GM10248 (cell line): ENCODE measurements around the gene GLI2.

Source experiments
- CTCF ChIA-PET: fragments of 300-600 bp; sonication (Branson Sonifier 250); formaldehyde crosslinking; extraction: SDS; loops from one replicate; lab custom pipeline; 2021; ENCODE audit warnings: antibody characterized with exemption; lab: Yijun Ruan, JAX
- POLR2A ChIA-PET: fragments of 350-650 bp; sonication (Branson Sonifier 250); formaldehyde crosslinking; extraction: SDS; loops from one replicate; lab custom pipeline; 2020; ENCODE audit warnings: antibody characterized with exemption; lab: Yijun Ruan, JAX
- DNase-seq: peaks from one replicate; pipeline ENCODE4 v3.0.0; 2012; ENCODE audit errors: extremely low spot score
- TF ChIP-seq, protein P1 (sequence below): IDR thresholded peaks from 2 replicates; pipeline ENCODE4 v1.5.1; 2012; ENCODE audit warnings: mild to moderate bottlenecking, low read depth; ENCODE audit errors: extremely low read depth, missing control alignments, control extremely low read depth

GLI2 gene

DNA sequence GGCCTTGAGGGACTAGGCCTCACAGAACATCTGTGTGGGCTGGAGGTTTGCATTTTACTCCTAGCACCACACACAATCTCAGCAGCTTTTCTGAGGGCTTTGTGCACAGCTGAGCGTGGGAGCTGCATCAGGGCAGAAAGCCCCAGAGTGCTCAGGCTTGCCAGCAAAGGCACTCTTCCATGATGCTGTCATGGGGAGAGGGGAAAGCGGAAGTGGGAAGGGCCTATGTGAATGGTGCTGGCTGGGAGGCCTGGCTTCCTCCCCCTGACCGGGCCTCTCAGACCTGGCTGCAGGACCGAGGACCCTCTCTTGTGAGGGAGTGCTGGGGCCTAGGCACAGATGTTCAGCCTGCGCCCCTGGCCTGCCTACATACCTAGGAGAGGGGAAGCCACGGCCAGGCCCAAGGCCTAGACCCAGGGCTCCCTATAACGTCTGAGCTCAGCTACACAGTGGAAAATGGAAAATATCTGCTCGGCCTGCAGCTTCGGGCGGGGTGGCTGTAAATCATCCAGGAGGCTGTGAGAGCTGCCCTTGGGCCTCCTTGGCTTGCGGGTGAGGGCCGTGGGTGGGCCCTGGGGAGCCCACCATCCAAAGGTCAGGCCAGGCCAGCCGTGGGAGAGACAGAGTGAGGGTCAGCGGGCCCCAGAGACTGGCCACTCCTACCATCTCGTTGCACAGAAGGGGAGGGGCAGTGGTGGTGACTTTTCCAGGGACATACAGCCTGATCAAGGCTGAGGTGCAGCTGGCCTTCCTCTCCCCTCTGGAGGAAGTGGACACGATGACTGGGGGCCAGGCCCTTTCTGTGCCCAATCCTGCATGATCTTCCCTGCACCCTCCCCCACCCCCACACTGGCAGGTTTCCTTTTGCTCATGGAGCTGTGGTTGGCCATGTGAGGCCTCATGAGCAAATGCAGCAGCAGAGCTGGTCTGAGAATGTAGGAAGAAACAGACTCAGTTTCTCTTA lies 22.8 kb downstream of the GLI2 start:
- no peak for DNase-seq
- ChIA-PET CTCF (interaction anchor here (1.4 kb wide), 1 partner anchor 9 kb away, joined by 6 read pairs; no protein-coding TSS in a partner anchor), POLR2A (no interaction called here)
- TF ChIP-seq, protein P1, sequence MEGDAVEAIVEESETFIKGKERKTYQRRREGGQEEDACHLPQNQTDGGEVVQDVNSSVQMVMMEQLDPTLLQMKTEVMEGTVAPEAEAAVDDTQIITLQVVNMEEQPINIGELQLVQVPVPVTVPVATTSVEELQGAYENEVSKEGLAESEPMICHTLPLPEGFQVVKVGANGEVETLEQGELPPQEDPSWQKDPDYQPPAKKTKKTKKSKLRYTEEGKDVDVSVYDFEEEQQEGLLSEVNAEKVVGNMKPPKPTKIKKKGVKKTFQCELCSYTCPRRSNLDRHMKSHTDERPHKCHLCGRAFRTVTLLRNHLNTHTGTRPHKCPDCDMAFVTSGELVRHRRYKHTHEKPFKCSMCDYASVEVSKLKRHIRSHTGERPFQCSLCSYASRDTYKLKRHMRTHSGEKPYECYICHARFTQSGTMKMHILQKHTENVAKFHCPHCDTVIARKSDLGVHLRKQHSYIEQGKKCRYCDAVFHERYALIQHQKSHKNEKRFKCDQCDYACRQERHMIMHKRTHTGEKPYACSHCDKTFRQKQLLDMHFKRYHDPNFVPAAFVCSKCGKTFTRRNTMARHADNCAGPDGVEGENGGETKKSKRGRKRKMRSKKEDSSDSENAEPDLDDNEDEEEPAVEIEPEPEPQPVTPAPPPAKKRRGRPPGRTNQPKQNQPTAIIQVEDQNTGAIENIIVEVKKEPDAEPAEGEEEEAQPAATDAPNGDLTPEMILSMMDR = no peak

DNA sequence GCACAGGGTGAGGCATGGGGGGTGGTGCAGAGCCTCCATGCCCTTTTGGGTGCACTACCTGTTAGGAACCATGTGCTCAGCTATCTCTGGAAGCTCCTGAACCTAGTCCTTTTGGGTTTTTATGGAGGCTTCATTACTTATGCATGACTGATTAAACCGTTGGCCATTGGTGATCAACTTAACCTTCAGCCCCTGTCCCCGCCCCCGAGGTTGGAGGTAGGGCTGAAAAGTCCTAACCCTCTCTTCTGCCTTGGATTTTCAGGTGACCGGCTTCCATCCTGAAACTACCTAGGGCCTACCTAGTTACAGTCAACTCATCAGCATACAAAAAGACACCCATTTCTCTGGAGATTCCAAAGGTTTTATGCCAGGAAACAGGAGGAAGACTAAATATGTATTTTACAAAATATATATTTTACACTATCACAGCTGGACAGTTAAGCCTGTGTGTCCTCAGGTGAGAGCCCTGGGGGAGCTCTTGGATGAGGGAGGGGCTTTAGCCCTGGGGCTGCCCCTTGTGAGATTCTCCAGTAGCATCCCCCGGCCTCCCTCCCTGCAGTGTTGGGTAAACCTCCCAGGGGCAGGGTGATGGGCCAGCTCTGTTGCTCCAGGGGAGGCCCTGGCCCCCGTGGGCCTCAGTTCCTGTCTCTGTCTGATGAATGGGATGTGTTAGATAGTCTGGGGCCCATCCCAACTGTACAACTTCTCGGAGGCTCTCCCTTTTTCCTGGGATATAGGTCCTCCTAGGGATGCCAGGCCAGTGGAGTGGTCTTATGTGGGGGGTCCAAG lies 24.1 kb downstream of the GLI2 start:
- CTCF ChIA-PET = no interaction called here
- TF ChIP-seq, protein P1 = no peak
- DNase-seq = no peak
- POLR2A ChIA-PET = no interaction called here

DNA sequence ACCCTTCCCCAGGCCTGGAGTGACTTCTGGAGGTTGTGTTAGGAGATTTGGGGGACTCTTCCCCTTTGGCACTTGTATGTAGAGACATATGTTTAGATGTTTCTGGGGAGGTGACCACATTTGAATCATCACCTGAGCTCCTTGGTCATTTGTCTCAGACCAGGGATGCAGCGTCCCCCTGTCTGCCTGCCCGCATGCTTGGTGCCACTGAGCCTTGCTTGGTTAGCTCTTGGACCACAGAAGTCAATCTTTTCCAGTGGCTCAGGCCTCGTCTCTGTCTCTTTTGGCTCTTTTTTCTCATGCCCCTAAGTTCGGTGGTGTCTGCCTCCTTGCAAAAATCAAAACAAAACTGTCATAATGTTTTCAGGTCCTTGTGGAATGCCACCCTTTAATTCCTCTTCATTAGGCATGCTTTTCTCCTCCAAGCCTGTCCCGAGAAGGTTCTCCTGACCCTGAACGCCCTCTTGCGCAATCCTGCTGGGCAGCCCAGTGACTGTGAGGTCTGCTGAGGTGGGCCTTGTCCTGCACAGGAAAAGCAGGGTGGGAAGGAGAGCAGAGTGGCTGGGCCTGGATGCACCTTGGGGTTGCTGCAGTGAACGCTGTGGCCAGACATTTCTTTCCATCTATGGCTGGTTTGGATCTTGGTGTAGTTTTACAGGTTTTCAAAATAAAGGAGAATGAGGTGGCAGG lies 24.9 kb downstream of the GLI2 start:
- TF ChIP-seq, protein P1 = no peak
- DNase-seq = no peak
- POLR2A ChIA-PET = no interaction called here
- CTCF ChIA-PET = no interaction called here

DNA sequence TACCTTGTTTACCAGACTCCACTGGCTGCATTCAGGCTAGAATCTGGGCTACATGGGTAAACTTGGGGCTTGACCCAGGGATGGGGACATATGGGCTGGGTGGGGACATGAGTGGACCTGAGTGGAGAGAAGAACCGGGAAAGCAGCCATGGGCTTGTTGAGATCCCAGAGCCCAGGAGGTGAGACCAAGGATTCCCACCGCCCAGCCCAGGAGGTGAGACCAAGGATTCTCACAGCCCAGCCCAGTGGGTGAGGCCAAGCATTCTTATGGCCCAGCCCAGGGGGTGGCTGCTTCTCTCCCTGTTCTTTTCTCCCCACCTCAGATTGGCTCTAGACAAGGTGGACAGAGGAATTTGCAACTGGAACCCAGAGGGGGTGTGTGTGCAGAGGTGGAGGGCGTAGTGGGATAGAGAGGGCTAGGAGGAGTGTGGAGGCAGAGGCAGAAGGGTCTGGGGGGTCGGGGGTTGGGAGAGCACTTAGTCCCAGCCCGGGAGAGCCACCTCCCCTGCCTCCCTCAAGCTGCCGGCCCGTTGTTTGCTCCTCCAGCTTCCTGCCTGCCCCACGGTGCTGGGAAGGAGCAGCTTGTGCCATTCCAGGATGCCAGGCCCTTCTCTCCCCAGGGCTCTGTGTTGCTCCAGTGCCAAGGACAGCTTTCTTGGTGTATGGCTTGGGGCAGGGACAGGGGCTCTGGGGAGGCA lies 25.6 kb downstream of the GLI2 start:
- POLR2A ChIA-PET = no interaction called here
- TF ChIP-seq, protein P1 = no peak
- CTCF ChIA-PET = no interaction called here
- DNase-seq = no peak

DNA sequence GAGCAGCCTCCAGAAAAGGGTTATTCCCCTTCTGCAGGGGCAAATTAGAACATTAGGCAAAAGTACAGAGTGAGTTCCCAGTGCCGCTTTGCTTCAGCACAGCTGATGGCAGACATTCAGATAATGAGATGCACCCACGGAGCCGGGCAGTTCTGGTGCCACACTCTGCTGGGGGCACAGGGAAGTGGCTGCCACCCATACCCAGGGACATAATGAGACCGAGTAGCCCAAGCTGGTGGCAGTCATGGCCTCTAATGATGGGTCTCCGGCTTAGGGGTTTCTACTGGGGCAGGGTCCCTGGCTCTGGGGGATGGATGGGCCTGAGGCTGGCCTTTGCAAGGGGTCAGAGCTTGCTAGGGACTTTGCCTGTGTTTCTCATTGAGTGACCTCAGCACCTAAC lies 26.2 kb downstream of the GLI2 start:
- ChIA-PET CTCF (no interaction called here), POLR2A (no interaction called here)
- TF ChIP-seq, protein P1 = no peak
- DNase-seq = no peak
